DND-41 (cell line): ENCODE results near the gene VWA8.
A peak's percentile ranks its signal among the peaks of the same experiment; 100 is the strongest.

ENCODE experiments used
- ATAC-seq: fragments of 200-7000 bp; cut with Tn5 transposase; 3 replicates; pipeline ENCODE4 v1.9.1; 2021; ENCODE audit warnings: low read depth; ENCODE audit not compliant: insufficient read depth
- DNase-seq: peaks from one replicate; pipeline ENCODE4 v3.0.0-alpha.2; 2020
- H2AFZ ChIP-seq: 2 replicates; pipeline ENCODE4 v1.6.0; 2012; ENCODE audit warnings: low read depth, low read length
- H3K27ac ChIP-seq: 2 replicates; pipeline ENCODE4 v1.5.1; 2012; ENCODE audit warnings: low read length, inconsistent platforms
- H3K27me3 ChIP-seq: fragments of 200-600 bp; sonication (generic); 2 replicates; pipeline ENCODE4 v1.6.0; 2012; ENCODE audit warnings: low read length, mild to moderate bottlenecking, inconsistent platforms; ENCODE audit not compliant: insufficient read depth, poor library complexity
- H3K36me3 ChIP-seq: 2 replicates; pipeline ENCODE4 v1.5.1; 2012; ENCODE audit warnings: low read length, inconsistent platforms; ENCODE audit not compliant: insufficient read depth
- H3K4me1 ChIP-seq: 2 replicates; pipeline ENCODE4 v1.5.1; 2012; ENCODE audit warnings: mild to moderate bottlenecking, low read length; ENCODE audit not compliant: insufficient read depth
- H3K4me2 ChIP-seq: 2 replicates; pipeline ENCODE4 v1.6.0; 2012; ENCODE audit warnings: mild to moderate bottlenecking, moderate library complexity, low read length, inconsistent platforms; ENCODE audit not compliant: insufficient read depth
- H3K4me3 ChIP-seq, 2 experiments: fragments of 200-600 bp in 1 of 2; shearing (Covaris generic) in 1 of 2; 2 replicates each; pipeline ENCODE4 v1.5.1; 2012 to 2016; ENCODE audit warnings: inconsistent platforms in 2 of 2, low read length in 2 of 2, mild to moderate bottlenecking in 2 of 2, low read depth in 1 of 2, moderate library complexity in 1 of 2
- H3K79me2 ChIP-seq: 2 replicates; pipeline ENCODE4 v1.6.0; 2012; ENCODE audit warnings: low read length, inconsistent platforms; ENCODE audit not compliant: insufficient read depth
- H3K9ac ChIP-seq: 2 replicates; pipeline ENCODE4 v1.6.0; 2012; ENCODE audit warnings: low read depth, mild to moderate bottlenecking, inconsistent platforms, low read length, moderate library complexity
- H3K9me3 ChIP-seq: 2 replicates; pipeline ENCODE4 v1.5.1; 2012; ENCODE audit warnings: low read length, moderate library complexity, mild to moderate bottlenecking, inconsistent platforms; ENCODE audit not compliant: insufficient read depth, severe bottlenecking
- H4K20me1 ChIP-seq: 2 replicates; pipeline ENCODE4 v1.6.0; 2012; ENCODE audit warnings: low read length; ENCODE audit not compliant: insufficient read depth
- EZH2 ChIP-seq: IDR thresholded peaks from 3 replicates; pipeline ENCODE4 v1.6.1; 2012; ENCODE audit warnings: borderline replicate concordance, low read depth, mild to moderate bottlenecking, moderate library complexity, low read length, inconsistent platforms; ENCODE audit not compliant: severe bottlenecking
- TF ChIP-seq, protein P1 (sequence below): IDR thresholded peaks from 2 replicates; pipeline ENCODE4 v1.5.1; 2012; ENCODE audit warnings: borderline replicate concordance, low read length, moderate library complexity, mild to moderate bottlenecking; ENCODE audit not compliant: poor library complexity, severe bottlenecking; ENCODE audit errors: extremely low read depth

The VWA8 gene

DNA sequence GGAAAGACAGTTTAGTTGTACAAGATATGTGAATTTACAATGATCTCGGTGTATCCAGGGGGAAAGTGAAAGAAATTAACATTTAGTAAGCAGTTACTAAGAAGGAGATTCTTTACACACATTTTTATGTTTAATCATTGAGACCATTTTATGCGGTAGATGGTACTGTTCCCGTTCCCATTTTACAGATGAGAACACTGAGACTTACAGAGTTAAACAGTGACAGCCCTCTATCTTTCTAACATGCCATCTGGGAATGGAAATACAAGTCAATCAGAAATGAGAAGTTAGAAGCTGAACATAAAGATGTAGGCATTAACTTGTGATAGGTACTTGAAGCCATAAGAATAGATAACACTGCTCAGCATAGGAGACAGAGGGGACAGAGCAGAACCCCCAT is 144.9 kb downstream of the VWA8 start:
- Histone ChIP-seq H3K27ac (no peak overlapping the region), H3K9me3 (no peaks in the 10 kb centered on the region), H4K20me1 (no peaks in the 10 kb centered on the region), H3K4me2 (no peak overlapping the region), H3K4me1 (no peaks in the 10 kb centered on the region), H2AFZ (no peak overlapping the region), H3K36me3 (peaks cover 29% of the 10 kb centered on the region; the same call in 1 of the 2 replicates), H3K27me3 (no peaks in the 10 kb centered on the region), H3K79me2 (no peaks in the 10 kb centered on the region), H3K4me3 (no peak overlapping the region), H3K9ac (no peak overlapping the region)
- TF ChIP-seq, protein P1, sequence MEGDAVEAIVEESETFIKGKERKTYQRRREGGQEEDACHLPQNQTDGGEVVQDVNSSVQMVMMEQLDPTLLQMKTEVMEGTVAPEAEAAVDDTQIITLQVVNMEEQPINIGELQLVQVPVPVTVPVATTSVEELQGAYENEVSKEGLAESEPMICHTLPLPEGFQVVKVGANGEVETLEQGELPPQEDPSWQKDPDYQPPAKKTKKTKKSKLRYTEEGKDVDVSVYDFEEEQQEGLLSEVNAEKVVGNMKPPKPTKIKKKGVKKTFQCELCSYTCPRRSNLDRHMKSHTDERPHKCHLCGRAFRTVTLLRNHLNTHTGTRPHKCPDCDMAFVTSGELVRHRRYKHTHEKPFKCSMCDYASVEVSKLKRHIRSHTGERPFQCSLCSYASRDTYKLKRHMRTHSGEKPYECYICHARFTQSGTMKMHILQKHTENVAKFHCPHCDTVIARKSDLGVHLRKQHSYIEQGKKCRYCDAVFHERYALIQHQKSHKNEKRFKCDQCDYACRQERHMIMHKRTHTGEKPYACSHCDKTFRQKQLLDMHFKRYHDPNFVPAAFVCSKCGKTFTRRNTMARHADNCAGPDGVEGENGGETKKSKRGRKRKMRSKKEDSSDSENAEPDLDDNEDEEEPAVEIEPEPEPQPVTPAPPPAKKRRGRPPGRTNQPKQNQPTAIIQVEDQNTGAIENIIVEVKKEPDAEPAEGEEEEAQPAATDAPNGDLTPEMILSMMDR = no peak
- TF ChIP-seq EZH2 = no peak
- no peak for DNase-seq
- no peak for ATAC-seq

DNA sequence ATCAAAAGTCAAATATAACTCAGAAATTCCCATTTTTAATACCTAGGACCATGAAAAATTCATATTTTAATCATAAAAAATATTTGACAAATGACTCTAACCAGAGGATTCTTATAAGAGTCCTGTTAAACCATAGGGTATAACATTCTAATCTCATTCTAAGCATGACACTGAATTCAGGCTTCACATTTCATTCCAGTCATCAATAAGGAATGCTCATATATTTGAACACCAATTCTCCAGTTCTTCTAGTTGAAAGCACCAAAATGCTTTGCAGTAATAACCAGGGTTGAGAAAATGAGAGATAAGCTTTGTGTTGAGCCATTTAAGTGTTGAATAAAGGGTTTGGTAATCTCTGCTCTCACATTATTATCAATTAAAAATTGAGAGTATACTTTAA is 147.5 kb downstream of the VWA8 start:
- Histone ChIP-seq H3K9me3 (no peaks in the 10 kb centered on the region), H3K27ac (no peak overlapping the region), H3K4me2 (no peak overlapping the region), H3K79me2 (no peaks in the 10 kb centered on the region), H3K27me3 (no peaks in the 10 kb centered on the region), H3K36me3 (peaks cover 40% of the 10 kb centered on the region), H4K20me1 (no peaks in the 10 kb centered on the region), H2AFZ (no peak overlapping the region), H3K4me3 (no peak overlapping the region), H3K9ac (no peak overlapping the region), H3K4me1 (no peaks in the 10 kb centered on the region)
- TF ChIP-seq, protein P1 = no peak
- no peak for TF ChIP-seq EZH2
- ATAC-seq = no peak
- DNase-seq = no peak

DNA sequence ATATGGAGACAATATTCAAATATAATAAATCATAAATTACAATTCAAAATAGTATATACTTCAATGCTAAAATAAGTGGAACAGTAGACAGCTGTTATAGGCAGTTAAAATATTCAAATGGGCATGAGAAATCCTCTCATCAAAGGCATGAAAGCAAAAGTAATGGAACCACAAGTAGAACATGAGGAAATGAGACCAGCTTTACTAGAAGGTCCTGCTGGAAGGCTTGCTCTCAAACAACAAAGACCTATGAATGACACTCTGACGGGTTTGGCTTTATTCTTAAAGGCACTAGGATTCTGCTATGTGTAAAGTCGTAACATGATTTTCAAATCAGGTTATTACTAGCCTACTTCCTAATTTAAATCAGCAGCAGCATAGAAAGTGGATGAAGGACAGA is 148.1 kb downstream of the VWA8 start:
- no peak overlapping the region for H3K4me2 ChIP-seq

More for the DNA sequence above, 148.1 kb downstream of the VWA8 start:
- no peaks in the 10 kb centered on the region for H3K9me3 ChIP-seq
- peaks cover 40% of the 10 kb centered on the region for H3K36me3 ChIP-seq
- no peak overlapping the region for H3K9ac ChIP-seq
- H3K79me2 ChIP-seq = no peaks in the 10 kb centered on the region
- H3K27ac ChIP-seq = no peak overlapping the region
- DNase-seq (no peak), ATAC-seq (peak; percentile 39; the same call in 2 of the 3 replicates)
- H3K4me1 ChIP-seq = no peaks in the 10 kb centered on the region
- no peak overlapping the region for H3K4me3 ChIP-seq
- no peaks in the 10 kb centered on the region for H3K27me3 ChIP-seq
- no peak overlapping the region for H2AFZ ChIP-seq
- H4K20me1 ChIP-seq = no peaks in the 10 kb centered on the region
- TF ChIP-seq, protein P1 = no peak
- no peak for TF ChIP-seq EZH2
